Loucy (cell line): ENCODE measurements around the gene RHOT1.

Experiments
- H2AFZ ChIP-seq: fragments of 200-600 bp; sonication (generic); 2 replicates; pipeline ENCODE4 v1.6.0; 2016; ENCODE audit warnings: antibody characterized with exemption, mild to moderate bottlenecking, low read length, moderate library complexity
- H3F3A ChIP-seq: fragments of 200-600 bp; 2 replicates; pipeline ENCODE4 v1.6.0; 2016; ENCODE audit warnings: antibody characterized with exemption, low read depth, mild to moderate bottlenecking
- H3K27me3 ChIP-seq: fragments of 200-600 bp; sonication (generic); 2 replicates; pipeline ENCODE4 v1.6.1; 2014; ENCODE audit warnings: low read length, mild to moderate bottlenecking; ENCODE audit not compliant: insufficient read depth, poor library complexity, severe bottlenecking
- H3K36me3 ChIP-seq: fragments of 200-600 bp; sonication (generic); 2 replicates; pipeline ENCODE4 v1.6.1; 2016; ENCODE audit warnings: low read length; ENCODE audit not compliant: insufficient read depth
- H3K4me1 ChIP-seq: fragments of 200-600 bp; sonication (generic); 2 replicates; pipeline ENCODE4 v1.5.1; 2014; ENCODE audit warnings: low read length, mild to moderate bottlenecking; ENCODE audit not compliant: insufficient read depth, poor library complexity, severe bottlenecking
- H3K4me2 ChIP-seq: fragments of 200-600 bp; sonication (generic); 2 replicates; pipeline ENCODE4 v1.6.0; 2014; ENCODE audit warnings: antibody characterized with exemption, low read length, low read depth, mild to moderate bottlenecking; ENCODE audit not compliant: poor library complexity, severe bottlenecking
- H3K4me3 ChIP-seq: fragments of 200-600 bp; sonication (generic); 2 replicates; pipeline ENCODE4 v1.5.1; 2014; ENCODE audit warnings: low read length, mild to moderate bottlenecking, mixed read lengths; ENCODE audit not compliant: poor library complexity, severe bottlenecking
- H3K79me2 ChIP-seq: fragments of 200-600 bp; sonication (generic); 2 replicates; pipeline ENCODE4 v1.6.1; 2014; ENCODE audit warnings: low read length; ENCODE audit not compliant: insufficient read depth
- H3K9ac ChIP-seq: fragments of 200-600 bp; sonication (generic); 2 replicates; pipeline ENCODE4 v1.6.0; 2014; ENCODE audit warnings: mild to moderate bottlenecking, low read depth, low read length, moderate library complexity; ENCODE audit not compliant: poor library complexity, severe bottlenecking
- H3K9me2 ChIP-seq: fragments of 200-600 bp; sonication (generic); replicated peaks from 2 replicates; pipeline ENCODE4 v1.6.1; 2016; ENCODE audit warnings: low read depth, low read length, mixed read lengths
- H3K9me3 ChIP-seq: fragments of 200-600 bp; sonication (generic); 2 replicates; pipeline ENCODE4 v1.6.1; 2014; ENCODE audit warnings: mild to moderate bottlenecking, antibody characterized with exemption, low read length, low read depth; ENCODE audit not compliant: insufficient read depth
- H4K20me1 ChIP-seq: fragments of 200-600 bp; sonication (generic); 2 replicates; pipeline ENCODE4 v1.6.0; 2014; ENCODE audit warnings: antibody characterized with exemption, low read length, mild to moderate bottlenecking; ENCODE audit not compliant: insufficient read depth, poor library complexity, severe bottlenecking
- CTCF ChIP-seq: fragments of 200-600 bp; sonication (generic); conservative IDR thresholded peaks from 2 replicates; pipeline ENCODE4 v1.5.1; 2014; ENCODE audit warnings: mild to moderate bottlenecking, antibody characterized with exemption, low read length
- EZH2phosphoT487 ChIP-seq: fragments of 200-600 bp; IDR thresholded peaks from 2 replicates; pipeline ENCODE4 v1.6.1; 2018; ENCODE audit warnings: antibody characterized with exemption, mild to moderate bottlenecking, moderate library complexity, borderline replicate concordance

Gene RHOT1

GRCh38 chr17:32211671-32212070 lies 69.4 kb downstream of the RHOT1 start:
- Histone ChIP-seq H3K27me3 (no peaks in the 10 kb centered on the region), H2AFZ (no peak overlapping the region), H3K9me3 (no peaks in the 10 kb centered on the region), H3K36me3 (peaks cover 34% of the 10 kb centered on the region; the same call in 1 of the 2 replicates), H3K4me3 (no peak overlapping the region), H3F3A (no peaks in the 10 kb centered on the region), H3K9ac (no peak overlapping the region), H3K79me2 (no peaks in the 10 kb centered on the region), H4K20me1 (no peaks in the 10 kb centered on the region), H3K9me2 (no peaks in the 10 kb centered on the region), H3K4me2 (no peak overlapping the region), H3K4me1 (no peaks in the 10 kb centered on the region)
- TF ChIP-seq EZH2phosphoT487 (no peak), CTCF (no peak)

- no peaks in the 10 kb centered on the region for H3K79me2 ChIP-seq
- no peak overlapping the region for H3K4me3 ChIP-seq
- H3K27me3 ChIP-seq = no peaks in the 10 kb centered on the region
- no peaks in the 10 kb centered on the region for H3F3A ChIP-seq
- no peaks in the 10 kb centered on the region for H3K9me3 ChIP-seq
- H3K36me3 ChIP-seq = peaks cover 11% of the 10 kb centered on the region; the same call in 1 of the 2 replicates
- no peaks in the 10 kb centered on the region for H3K9me2 ChIP-seq
- H2AFZ ChIP-seq = no peak overlapping the region
- no peaks in the 10 kb centered on the region for H3K4me1 ChIP-seq
- H4K20me1 ChIP-seq = no peaks in the 10 kb centered on the region
- no peak for TF ChIP-seq EZH2phosphoT487
- no peak for TF ChIP-seq CTCF
- H3K4me2 ChIP-seq = no peak overlapping the region
- no peak overlapping the region for H3K9ac ChIP-seq
Observed at GRCh38 chr17:32215696-32216095, 73.4 kb downstream of the RHOT1 start.

GRCh38 chr17:32222621-32223020 lies 80.3 kb downstream of the RHOT1 start:
- no peaks in the 10 kb centered on the region for H3K9me2 ChIP-seq
- no peak overlapping the region for H3K4me2 ChIP-seq
- H3K36me3 ChIP-seq = no peaks in the 10 kb centered on the region; the same call in 1 of the 2 replicates
- no peaks in the 10 kb centered on the region for H3K9me3 ChIP-seq
- H4K20me1 ChIP-seq = no peaks in the 10 kb centered on the region
- no peaks in the 10 kb centered on the region for H3F3A ChIP-seq
- H3K27me3 ChIP-seq = no peaks in the 10 kb centered on the region
- no peak overlapping the region for H2AFZ ChIP-seq
- no peaks in the 10 kb centered on the region for H3K79me2 ChIP-seq
- no peak overlapping the region for H3K4me3 ChIP-seq
- no peak overlapping the region for H3K9ac ChIP-seq
- no peaks in the 10 kb centered on the region for H3K4me1 ChIP-seq
- no peak for TF ChIP-seq CTCF
- no peak for TF ChIP-seq EZH2phosphoT487
